ENCODE measurements around the gene ORMDL3.

The ORMDL3 gene

DNA sequence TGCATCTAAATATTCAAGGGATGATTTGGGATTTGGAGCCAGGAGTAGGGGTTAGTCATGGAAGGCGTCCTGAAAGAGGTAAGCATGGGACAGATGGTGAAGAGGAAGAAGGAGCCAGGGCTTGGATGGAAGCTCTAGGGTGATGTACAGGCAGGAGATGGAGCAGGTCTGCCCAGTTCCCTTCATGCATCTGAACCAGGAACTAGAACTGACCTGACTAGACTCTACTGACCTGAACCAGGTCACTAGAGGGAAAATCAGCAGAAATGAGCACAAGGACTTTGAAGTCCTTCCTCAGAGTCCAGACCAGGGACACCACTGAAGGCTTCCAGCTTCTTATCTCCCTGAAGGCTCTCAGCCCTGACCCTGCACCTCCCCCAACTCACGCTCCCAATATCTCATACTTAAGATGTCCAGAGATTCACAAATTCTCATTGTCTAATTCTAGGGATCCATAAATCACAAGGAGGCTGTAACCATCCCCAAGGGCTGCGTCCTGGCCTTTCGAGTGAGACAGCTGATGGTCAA, 43.7 kb upstream of the ORMDL3 start:
- Histone ChIP-seq H3K36me3 (ENCODE audit: control insufficient read depth, insufficient read depth, low read length) (no peaks in the 10 kb centered on the region), H3K23ac (ENCODE audit: low read length) (peak overlapping the region; percentile 45), H4K5ac (ENCODE audit: low read length) (no peak overlapping the region), H3K4ac (ENCODE audit: low read depth, low read length) (no peak overlapping the region), H3K4me2 (ENCODE audit: low read length) (no peak overlapping the region), H3K79me2 (ENCODE audit: control insufficient read depth, insufficient read depth, low read length) (no peaks in the 10 kb centered on the region), H3K4me1 (ENCODE audit: control insufficient read depth, low read depth, low read length) (no peaks in the 10 kb centered on the region), H4K8ac (ENCODE audit: low read depth, low read length) (no peak overlapping the region), H3K27ac (ENCODE audit: low read depth, low read length) (no peak overlapping the region), H3K4me3 (ENCODE audit: low read length) (no peak overlapping the region), H3K79me1 (ENCODE audit: low read length) (no peaks in the 10 kb centered on the region), H3K18ac (ENCODE audit: low read length) (no peak overlapping the region), H3K56ac (ENCODE audit: low read length) (no peak overlapping the region), H2BK5ac (ENCODE audit: low read length) (no peak overlapping the region), H3K9ac (ENCODE audit: low read length) (no peak overlapping the region), H2BK15ac (replicated peaks; ENCODE audit: low read depth) (no peak overlapping the region), H2AK5ac (ENCODE audit: low read length) (no peak overlapping the region), H3K27me3 (ENCODE audit: insufficient read depth, low read length, poor library complexity) (no peaks in the 10 kb centered on the region), H2BK120ac (ENCODE audit: low read depth, low read length) (no peak overlapping the region)
- WGBS (ENCODE audit: extremely low coverage, insufficient coverage, low lambda C conversion rate): no CpG with 5 or more reads among the region's 4 CpGs
- DNase-seq: no peak

DNA sequence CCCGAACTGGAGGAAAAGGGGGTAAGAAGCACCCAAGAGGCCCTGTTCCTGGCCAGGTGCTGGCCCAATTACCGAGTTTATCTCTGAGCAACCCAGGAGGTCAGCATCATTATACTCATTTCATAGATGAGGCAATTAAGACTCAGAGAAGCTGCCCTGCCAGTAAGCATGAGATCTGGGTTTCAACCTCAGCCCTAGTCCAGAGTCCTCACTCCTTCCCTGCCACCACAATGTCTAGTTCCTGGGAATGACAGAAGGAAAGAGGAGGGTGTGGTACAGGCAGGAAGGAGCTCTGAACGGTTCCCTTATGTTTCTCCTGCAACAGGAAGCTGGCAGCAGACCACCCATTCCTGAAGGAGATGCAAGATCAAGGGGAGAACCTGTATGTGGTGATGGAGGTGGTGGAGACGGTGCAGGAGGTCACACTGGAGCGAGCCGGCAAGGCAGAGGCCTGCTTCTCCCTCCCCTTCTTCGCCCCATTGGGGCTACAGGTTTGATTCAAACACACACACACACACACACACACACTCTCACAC, 42.8 kb upstream of the ORMDL3 start:
- Histone ChIP-seq H4K8ac (ENCODE audit: low read depth, low read length) (no peak overlapping the region), H4K5ac (ENCODE audit: low read length) (no peak overlapping the region), H3K18ac (ENCODE audit: low read length) (no peak overlapping the region), H3K4me1 (ENCODE audit: control insufficient read depth, low read depth, low read length) (no peaks in the 10 kb centered on the region), H3K79me1 (ENCODE audit: low read length) (no peaks in the 10 kb centered on the region), H3K79me2 (ENCODE audit: control insufficient read depth, insufficient read depth, low read length) (no peaks in the 10 kb centered on the region), H3K27me3 (ENCODE audit: insufficient read depth, low read length, poor library complexity) (no peaks in the 10 kb centered on the region), H3K4me2 (ENCODE audit: low read length) (no peak overlapping the region), H3K27ac (ENCODE audit: low read depth, low read length) (no peak overlapping the region), H2AK5ac (ENCODE audit: low read length) (no peak overlapping the region), H3K23ac (ENCODE audit: low read length) (no peak overlapping the region), H3K56ac (ENCODE audit: low read length) (no peak overlapping the region), H3K4me3 (ENCODE audit: low read length) (no peak overlapping the region), H2BK5ac (ENCODE audit: low read length) (no peak overlapping the region), H2BK15ac (replicated peaks; ENCODE audit: low read depth) (no peak overlapping the region), H3K36me3 (ENCODE audit: control insufficient read depth, insufficient read depth, low read length) (no peaks in the 10 kb centered on the region), H2BK120ac (ENCODE audit: low read depth, low read length) (no peak overlapping the region), H3K9ac (ENCODE audit: low read length) (no peak overlapping the region), H3K4ac (ENCODE audit: low read depth, low read length) (no peak overlapping the region)
- no peak for DNase-seq
- no CpG with 5 or more reads among the region's 7 CpGs for WGBS (ENCODE audit: extremely low coverage, insufficient coverage, low lambda C conversion rate)

DNA sequence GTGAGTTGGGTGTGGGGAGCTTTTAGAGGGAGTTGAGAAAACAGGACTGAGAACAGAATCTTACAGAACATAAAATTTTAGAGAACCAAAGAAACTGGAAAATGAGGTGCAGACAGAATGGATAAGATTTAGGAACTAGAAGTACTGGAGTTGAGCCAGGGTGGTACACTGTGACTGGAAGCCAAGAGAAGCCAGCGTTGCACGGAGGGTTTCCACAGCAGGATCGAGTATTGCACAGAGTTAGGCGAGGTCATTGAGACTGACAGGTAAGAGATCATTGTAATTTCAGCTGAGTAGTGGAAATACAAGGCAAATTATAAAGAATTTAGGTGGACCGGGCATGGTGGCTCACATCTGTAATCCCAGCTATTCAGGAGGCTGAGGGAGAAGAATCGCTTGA, 42.0 kb upstream of the ORMDL3 start:
- no peak overlapping the region for H3K4me2 ChIP-seq (ENCODE audit: low read length)
- DNase-seq: no peak
- no CpG with 5 or more reads among the region's 6 CpGs for WGBS (ENCODE audit: extremely low coverage, insufficient coverage, low lambda C conversion rate)
- H3K4me3 ChIP-seq (ENCODE audit: low read length): no peak overlapping the region
- no peaks in the 10 kb centered on the region for H3K36me3 ChIP-seq (ENCODE audit: control insufficient read depth, insufficient read depth, low read length)
- H3K27me3 ChIP-seq (ENCODE audit: insufficient read depth, low read length, poor library complexity): no peaks in the 10 kb centered on the region
- no peaks in the 10 kb centered on the region for H3K79me1 ChIP-seq (ENCODE audit: low read length)
- H3K4me1 ChIP-seq (ENCODE audit: control insufficient read depth, low read depth, low read length): no peaks in the 10 kb centered on the region
- no peak overlapping the region for H3K18ac ChIP-seq (ENCODE audit: low read length)
- H2AK5ac ChIP-seq (ENCODE audit: low read length): no peak overlapping the region
- no peaks in the 10 kb centered on the region for H3K79me2 ChIP-seq (ENCODE audit: control insufficient read depth, insufficient read depth, low read length)
- H3K4ac ChIP-seq (ENCODE audit: low read depth, low read length): no peak overlapping the region
- no peak overlapping the region for H3K27ac ChIP-seq (ENCODE audit: low read depth, low read length)
- H2BK120ac ChIP-seq (ENCODE audit: low read depth, low read length): no peak overlapping the region
- no peak overlapping the region for H3K23ac ChIP-seq (ENCODE audit: low read length)
- H4K8ac ChIP-seq (ENCODE audit: low read depth, low read length): no peak overlapping the region
- no peak overlapping the region for H4K5ac ChIP-seq (ENCODE audit: low read length)
- no peak overlapping the region for H2BK5ac ChIP-seq (ENCODE audit: low read length)
- H2BK15ac ChIP-seq (replicated peaks; ENCODE audit: low read depth): no peak overlapping the region
- no peak overlapping the region for H3K9ac ChIP-seq (ENCODE audit: low read length)
- no peak overlapping the region for H3K56ac ChIP-seq (ENCODE audit: low read length)

DNA sequence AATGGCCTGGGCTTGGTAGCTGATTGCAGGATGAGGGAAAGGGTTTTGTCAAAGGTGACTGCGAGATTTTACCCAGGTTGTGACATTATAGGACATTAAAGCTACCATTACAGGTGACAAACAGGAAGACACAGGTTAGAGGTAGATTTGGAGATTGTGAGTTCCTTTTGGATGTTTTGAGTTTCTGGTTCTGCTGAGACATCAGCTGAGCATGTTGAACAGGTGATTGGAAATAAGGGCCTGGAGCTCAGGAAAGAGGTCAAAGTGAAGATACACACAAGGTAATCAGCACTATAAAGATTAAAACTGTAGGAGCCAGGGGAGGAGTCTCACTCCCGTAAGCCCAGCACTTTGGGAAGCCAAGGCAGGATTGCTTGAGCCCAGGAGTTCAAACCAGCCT, 41.4 kb upstream of the ORMDL3 start:
- H3K56ac ChIP-seq (ENCODE audit: low read length): no peak overlapping the region
- H4K5ac ChIP-seq (ENCODE audit: low read length): no peak overlapping the region
- H4K8ac ChIP-seq (ENCODE audit: low read depth, low read length): no peak overlapping the region
- H3K4me1 ChIP-seq (ENCODE audit: control insufficient read depth, low read depth, low read length): no peaks in the 10 kb centered on the region
- no peak overlapping the region for H2AK5ac ChIP-seq (ENCODE audit: low read length)
- H3K4me3 ChIP-seq (ENCODE audit: low read length): no peak overlapping the region
- no peaks in the 10 kb centered on the region for H3K79me2 ChIP-seq (ENCODE audit: control insufficient read depth, insufficient read depth, low read length)
- H3K27ac ChIP-seq (ENCODE audit: low read depth, low read length): no peak overlapping the region
- H2BK15ac ChIP-seq (replicated peaks; ENCODE audit: low read depth): no peak overlapping the region
- no peak overlapping the region for H3K9ac ChIP-seq (ENCODE audit: low read length)
- no peak overlapping the region for H3K18ac ChIP-seq (ENCODE audit: low read length)
- no CpG with 5 or more reads among the region's 2 CpGs for whole genome bisulfite sequencing (ENCODE audit: extremely low coverage, insufficient coverage, low lambda C conversion rate)
- no peak for DNase-seq
- no peak overlapping the region for H2BK5ac ChIP-seq (ENCODE audit: low read length)
- no peaks in the 10 kb centered on the region for H3K27me3 ChIP-seq (ENCODE audit: insufficient read depth, low read length, poor library complexity)
- no peak overlapping the region for H2BK120ac ChIP-seq (ENCODE audit: low read depth, low read length)
- H3K4me2 ChIP-seq (ENCODE audit: low read length): no peak overlapping the region
- no peak overlapping the region for H3K4ac ChIP-seq (ENCODE audit: low read depth, low read length)
- no peak overlapping the region for H3K23ac ChIP-seq (ENCODE audit: low read length)
- no peaks in the 10 kb centered on the region for H3K36me3 ChIP-seq (ENCODE audit: control insufficient read depth, insufficient read depth, low read length)
- no peaks in the 10 kb centered on the region for H3K79me1 ChIP-seq (ENCODE audit: low read length)

DNA sequence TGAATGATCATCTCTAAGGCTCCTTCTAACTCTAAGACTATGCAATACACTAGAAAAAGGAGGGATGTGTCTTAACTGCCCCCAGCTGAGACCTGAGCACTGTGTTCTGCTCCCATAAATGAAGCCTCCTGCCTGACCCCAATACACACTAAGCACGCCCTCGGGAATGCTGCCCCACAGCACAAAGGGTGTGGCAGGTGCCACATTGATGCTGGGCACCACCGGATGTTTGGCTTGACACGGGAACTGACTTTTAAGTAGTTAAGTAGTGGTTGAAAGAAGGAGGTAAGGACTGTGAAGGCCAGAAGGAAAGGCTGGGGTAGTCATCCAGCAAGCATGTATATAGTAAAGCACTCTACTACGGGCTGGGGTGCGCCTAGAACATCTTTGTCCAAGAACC, 39.4 kb upstream of the ORMDL3 start:
- no peak overlapping the region for H4K5ac ChIP-seq (ENCODE audit: low read length)
- no peaks in the 10 kb centered on the region for H3K4me1 ChIP-seq (ENCODE audit: control insufficient read depth, low read depth, low read length)
- no peak overlapping the region for H2BK5ac ChIP-seq (ENCODE audit: low read length)
- no peak overlapping the region for H3K27ac ChIP-seq (ENCODE audit: low read depth, low read length)
- DNase-seq: no peak
- H4K8ac ChIP-seq (ENCODE audit: low read depth, low read length): no peak overlapping the region
- H3K23ac ChIP-seq (ENCODE audit: low read length): no peak overlapping the region
- H3K79me1 ChIP-seq (ENCODE audit: low read length): no peaks in the 10 kb centered on the region
- WGBS (ENCODE audit: extremely low coverage, insufficient coverage, low lambda C conversion rate): no CpG with 5 or more reads among the region's 6 CpGs
- H2AK5ac ChIP-seq (ENCODE audit: low read length): no peak overlapping the region
- no peak overlapping the region for H3K4me3 ChIP-seq (ENCODE audit: low read length)
- no peaks in the 10 kb centered on the region for H3K36me3 ChIP-seq (ENCODE audit: control insufficient read depth, insufficient read depth, low read length)
- no peaks in the 10 kb centered on the region for H3K79me2 ChIP-seq (ENCODE audit: control insufficient read depth, insufficient read depth, low read length)
- H3K4ac ChIP-seq (ENCODE audit: low read depth, low read length): no peak overlapping the region
- H3K18ac ChIP-seq (ENCODE audit: low read length): no peak overlapping the region
- H3K9ac ChIP-seq (ENCODE audit: low read length): no peak overlapping the region
- H2BK120ac ChIP-seq (ENCODE audit: low read depth, low read length): no peak overlapping the region
- H3K27me3 ChIP-seq (ENCODE audit: insufficient read depth, low read length, poor library complexity): no peaks in the 10 kb centered on the region
- H3K56ac ChIP-seq (ENCODE audit: low read length): no peak overlapping the region
- no peak overlapping the region for H2BK15ac ChIP-seq (replicated peaks; ENCODE audit: low read depth)
- no peak overlapping the region for H3K4me2 ChIP-seq (ENCODE audit: low read length)

DNA sequence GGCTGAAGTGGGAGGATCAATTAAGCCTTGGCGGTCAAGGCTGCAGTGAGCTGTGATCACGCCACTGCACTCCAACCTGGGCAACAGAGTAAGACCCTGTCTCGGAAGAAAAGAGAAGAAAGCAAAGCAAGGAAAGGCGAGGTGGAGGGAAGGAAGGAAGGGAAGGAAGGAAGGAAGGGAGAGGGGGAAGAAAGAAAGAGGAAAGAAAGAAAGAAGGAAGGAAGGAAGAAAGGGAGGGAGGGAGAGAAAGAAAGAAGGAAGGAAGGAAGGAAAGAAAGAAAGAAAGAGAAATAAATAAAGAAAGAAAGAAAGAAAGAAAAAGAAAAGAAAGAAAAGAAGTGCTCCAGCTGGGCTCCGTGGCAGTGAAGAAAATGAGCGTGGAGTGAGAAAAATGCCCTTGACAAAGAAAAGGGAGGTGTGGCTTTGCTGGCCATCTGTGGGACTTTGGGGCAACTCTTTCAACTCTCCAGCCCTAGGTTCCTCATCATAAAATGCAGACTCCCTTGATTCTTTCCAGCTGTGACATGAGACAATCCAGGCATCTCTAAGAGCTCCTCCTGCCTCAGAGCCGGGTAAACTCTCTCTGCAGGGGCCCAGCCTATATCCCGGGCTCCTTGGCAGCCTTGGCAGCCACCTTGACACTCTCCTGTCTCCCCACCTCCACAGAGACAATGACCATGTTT, 37.8 kb upstream of the ORMDL3 start:
- Histone ChIP-seq H3K56ac (ENCODE audit: low read length) (no peak overlapping the region), H4K5ac (ENCODE audit: low read length) (no peak overlapping the region), H3K79me1 (ENCODE audit: low read length) (no peaks in the 10 kb centered on the region), H3K4me1 (ENCODE audit: control insufficient read depth, low read depth, low read length) (no peaks in the 10 kb centered on the region), H3K36me3 (ENCODE audit: control insufficient read depth, insufficient read depth, low read length) (no peaks in the 10 kb centered on the region), H4K8ac (ENCODE audit: low read depth, low read length) (no peak overlapping the region), H3K18ac (ENCODE audit: low read length) (no peak overlapping the region), H3K4me2 (ENCODE audit: low read length) (no peak overlapping the region), H3K4me3 (ENCODE audit: low read length) (no peak overlapping the region), H3K4ac (ENCODE audit: low read depth, low read length) (no peak overlapping the region), H2BK15ac (replicated peaks; ENCODE audit: low read depth) (no peak overlapping the region), H2AK5ac (ENCODE audit: low read length) (no peak overlapping the region), H3K79me2 (ENCODE audit: control insufficient read depth, insufficient read depth, low read length) (no peaks in the 10 kb centered on the region), H3K23ac (ENCODE audit: low read length) (no peak overlapping the region), H3K27me3 (ENCODE audit: insufficient read depth, low read length, poor library complexity) (no peaks in the 10 kb centered on the region), H2BK5ac (ENCODE audit: low read length) (no peak overlapping the region), H3K9ac (ENCODE audit: low read length) (no peak overlapping the region), H2BK120ac (ENCODE audit: low read depth, low read length) (no peak overlapping the region), H3K27ac (ENCODE audit: low read depth, low read length) (no peak overlapping the region)
- WGBS (ENCODE audit: extremely low coverage, insufficient coverage, low lambda C conversion rate): no CpG with 5 or more reads among the region's 8 CpGs
- DNase-seq: no peak
